GM19193 (cell line): ENCODE measurements around the gene IRAK1.

Experiments used
- POLR2A ChIP-seq: IDR thresholded peaks from 4 replicates; pipeline ENCODE4 v1.6.1; 2011; ENCODE audit not compliant: insufficient read depth, insufficient read length; ENCODE audit errors: extremely low read depth

IRAK1 gene

DNA sequence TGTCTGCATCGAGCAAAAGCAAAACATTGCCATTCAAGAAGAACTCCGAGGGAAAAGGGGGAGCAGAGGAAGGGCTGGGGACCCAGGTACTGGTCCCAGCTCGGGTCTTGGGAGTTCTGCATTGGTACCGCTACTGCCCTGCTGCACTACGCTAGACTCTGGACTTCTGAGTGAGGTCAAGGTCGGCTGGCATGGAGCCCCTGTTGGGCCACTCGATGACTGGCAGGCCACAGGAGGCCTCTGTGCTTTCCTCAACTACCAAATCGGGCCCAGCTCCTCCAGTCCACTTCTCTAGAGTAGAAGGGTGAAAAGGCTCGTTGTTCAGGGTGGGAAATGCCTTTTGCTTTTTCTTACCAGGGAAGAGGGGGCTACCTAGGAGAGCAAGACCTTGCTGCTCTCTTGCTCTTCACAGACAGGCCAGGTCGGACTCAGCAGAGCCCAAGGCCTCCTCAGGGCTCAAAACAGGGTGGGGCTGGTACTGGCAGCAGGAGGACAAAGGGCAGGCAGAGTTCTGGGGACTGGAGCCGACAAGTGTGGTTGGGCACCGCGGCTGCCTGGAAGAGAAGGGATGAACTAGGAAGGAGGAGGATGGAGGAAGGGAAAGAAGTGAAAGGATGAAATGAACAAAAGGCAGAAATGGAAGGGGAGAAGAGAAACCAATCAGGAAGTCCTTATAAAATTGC lies 8.9 kb upstream of the IRAK1 start:
- TF ChIP-seq POLR2A = no peak

- TF ChIP-seq POLR2A = no peak
Observed at GRCh38 chrX:154027986-154028385, 8.3 kb upstream of the IRAK1 start.

DNA sequence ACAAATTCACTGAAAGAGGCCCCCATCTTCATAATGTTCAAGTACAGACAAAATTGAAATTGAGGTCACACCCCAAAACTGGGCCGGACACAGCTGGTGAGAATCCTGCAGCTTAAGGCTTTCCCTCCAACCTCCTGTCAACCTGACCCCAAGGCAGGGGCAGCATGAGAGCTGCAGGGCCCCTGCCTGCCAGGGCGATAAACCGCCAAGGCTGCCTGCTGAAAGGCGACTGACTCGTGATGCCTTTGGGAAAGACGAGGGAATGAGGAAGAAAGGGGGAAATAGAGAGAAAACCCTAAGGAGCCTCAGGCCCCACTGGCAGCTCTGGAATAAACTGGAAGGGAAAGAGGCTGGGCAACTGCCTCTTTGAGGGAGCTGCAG lies 7.3 kb upstream of the IRAK1 start:
- no peak for TF ChIP-seq POLR2A

DNA sequence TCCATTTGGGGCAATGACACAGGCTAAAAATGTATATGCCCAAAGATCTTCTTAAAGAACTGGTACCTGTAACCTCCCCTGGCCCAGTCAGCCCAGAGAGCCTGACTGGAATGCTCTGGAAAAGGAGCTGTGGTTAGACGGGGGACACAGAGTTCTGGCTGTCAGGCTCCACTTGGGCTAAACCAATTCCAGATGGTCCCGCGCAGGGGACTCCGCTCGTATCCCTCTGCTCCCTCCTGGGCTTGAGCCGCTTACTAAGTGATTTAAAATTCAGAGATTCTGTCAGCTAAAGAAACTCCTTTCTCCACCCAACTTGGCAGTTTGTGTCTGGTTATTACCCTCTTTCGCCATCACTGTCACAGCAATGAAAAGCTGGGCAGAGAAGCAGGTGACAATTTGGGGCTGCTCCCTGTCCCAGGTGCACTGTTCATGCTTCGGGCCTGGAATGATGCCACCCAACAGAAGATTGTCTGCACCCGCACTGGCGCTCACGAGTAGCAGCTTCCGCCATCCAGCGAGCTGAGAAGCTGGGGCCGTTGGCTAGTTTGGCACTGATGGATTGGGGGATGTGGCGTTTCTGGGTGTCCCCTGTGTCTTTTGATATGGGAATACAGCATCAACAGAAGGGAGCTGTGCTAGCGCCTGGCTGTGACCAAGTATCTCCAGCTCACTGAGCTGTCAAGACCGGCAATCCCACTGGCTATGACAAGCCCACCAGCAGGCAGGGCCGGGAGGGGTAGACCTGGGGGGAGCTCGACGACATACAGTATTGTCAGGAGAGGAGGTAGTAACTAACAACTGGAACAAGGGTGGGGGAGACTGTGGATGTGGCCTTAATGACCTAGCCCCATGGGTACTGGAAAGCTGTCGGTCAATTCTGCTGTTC lies 6.7 kb upstream of the IRAK1 start:
- no peak for TF ChIP-seq POLR2A

DNA sequence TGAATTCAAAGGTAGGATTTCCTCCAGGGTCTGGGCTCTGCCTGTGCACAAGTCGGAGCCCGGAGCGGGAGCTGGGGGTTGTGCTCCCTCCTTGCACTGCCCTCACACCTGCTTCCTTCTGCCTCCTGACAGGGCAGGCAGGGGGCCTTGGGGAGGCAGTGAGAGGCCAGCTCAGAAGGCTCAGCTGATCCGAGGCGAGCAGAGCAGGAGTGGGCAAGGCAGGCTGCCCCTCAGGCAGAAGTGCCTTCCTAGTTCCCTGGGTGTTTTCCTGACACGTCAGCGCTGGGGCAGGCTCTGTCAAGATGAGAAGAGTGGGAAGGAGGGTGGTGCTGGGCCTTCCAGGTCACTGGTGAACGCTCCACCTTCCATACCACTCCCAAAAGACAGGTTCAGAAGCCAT lies 5.5 kb upstream of the IRAK1 start:
- no peak for TF ChIP-seq POLR2A

GRCh38 chrX:154024271-154024670 lies 4.6 kb upstream of the IRAK1 start:
- TF ChIP-seq POLR2A = no peak

DNA sequence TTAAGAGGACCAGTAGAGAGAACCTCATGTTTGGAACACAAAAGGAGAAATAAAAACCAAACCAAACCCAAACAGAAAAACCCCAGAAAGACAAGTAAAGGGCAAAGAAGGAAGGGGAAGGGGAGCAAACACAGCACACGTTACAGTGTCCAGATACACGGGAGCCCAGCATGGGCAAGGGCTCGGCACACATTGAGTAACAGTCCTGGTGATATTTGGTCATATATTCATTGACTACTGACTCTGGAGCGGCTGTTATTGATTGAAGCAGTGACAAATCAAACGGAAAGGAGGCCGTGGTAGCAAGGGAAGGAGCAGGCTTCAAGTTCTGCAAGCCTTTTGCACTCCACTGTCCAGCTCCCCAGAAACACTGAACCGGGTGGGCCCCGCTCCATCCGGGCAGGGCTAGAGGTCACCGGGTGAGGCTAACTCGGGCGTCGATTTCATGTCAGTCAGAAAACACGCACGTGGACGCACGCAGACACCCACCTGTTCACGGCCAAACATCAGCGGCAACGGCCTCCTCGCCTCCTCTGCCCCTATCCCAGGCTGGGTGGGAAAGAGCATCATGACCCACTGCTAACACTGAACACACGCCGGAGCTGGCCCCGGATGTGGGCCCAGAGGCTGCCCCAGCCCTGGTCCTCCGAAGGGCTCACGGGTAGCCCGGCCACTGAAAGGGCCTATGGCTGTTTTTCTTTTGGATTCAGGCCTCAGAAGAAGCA lies 3.7 kb upstream of the IRAK1 start:
- no peak for TF ChIP-seq POLR2A

GRCh38 chrX:154022108-154022507 lies 2.4 kb upstream of the IRAK1 start:
- no peak for TF ChIP-seq POLR2A

- no peak for TF ChIP-seq POLR2A
Observed at GRCh38 chrX:154021131-154021611, 1.5 kb upstream of the IRAK1 start.

GRCh38 chrX:154020536-154021115 lies 924 bp upstream of the IRAK1 start:
- TF ChIP-seq POLR2A = no peak

- no peak for TF ChIP-seq POLR2A
Observed at GRCh38 chrX:154019061-154019621, 561 bp downstream of the IRAK1 start.

DNA sequence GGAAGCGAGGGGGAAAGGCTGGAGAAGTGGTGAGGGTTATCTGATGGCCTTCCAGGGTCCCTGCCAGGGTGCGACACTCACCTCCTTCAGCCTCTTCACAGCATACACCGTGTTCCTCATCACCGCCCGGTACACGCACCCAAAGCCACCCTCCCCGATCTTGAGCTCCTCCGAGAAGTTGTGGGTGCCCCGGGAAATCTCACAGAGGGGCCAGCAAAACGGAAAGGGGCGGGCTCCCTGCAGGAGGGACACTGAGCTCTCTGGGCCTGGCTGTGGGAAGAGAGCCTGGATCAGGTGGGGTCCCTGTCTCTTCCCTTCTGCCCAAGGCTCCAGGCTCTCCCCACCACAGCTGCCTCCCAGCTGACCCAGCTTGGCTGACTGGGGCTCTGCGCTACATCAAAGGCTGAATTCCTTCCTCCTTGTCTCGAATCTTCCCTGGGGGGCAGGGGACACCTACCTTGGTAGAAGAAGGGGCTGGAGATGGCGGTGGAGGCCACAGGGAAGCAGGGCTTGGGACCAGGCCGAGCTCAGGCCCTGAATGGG lies 1.1 kb downstream of the IRAK1 start:
- TF ChIP-seq POLR2A = no peak

- TF ChIP-seq POLR2A = no peak
Observed at GRCh38 chrX:154017766-154018517, 1.8 kb downstream of the IRAK1 start.
